ENCODE data around the gene DDAH1.

Gene DDAH1

GRCh38 chr1:85289207-85289847 is 175.6 kb downstream of the DDAH1 start:
- no peak for TF ChIP-seq Cebpa-rat (IDR thresholded peaks at IDR 0.05)
- no peak overlapping the region for H3K9ac ChIP-seq
- 0 out of 22 replicates have a peak, but pooled peaks cover 0 to 5% (median 0%) of the 10 kb centered on the region in 11 experiments for H3K27me3 ChIP-seq
- peaks cover 0 to 10% (median 8%) of the 10 kb centered on the region in 11 experiments; a peak in 19 of 22 replicates for H3K9me3 ChIP-seq (replicated peaks in 1 of 11)
- H3K4me2 ChIP-seq: peak overlapping the region; percentile 13 to 76 (median 64)
- H3K4me1 ChIP-seq: peaks cover 14 to 26% (median 19%) of the 10 kb centered on the region in 10 experiments
- H3K27ac ChIP-seq: no peak overlapping the region
- H4K20me1 ChIP-seq: no peaks in the 10 kb centered on the region
- H3K36me3 ChIP-seq: no peaks in the 10 kb centered on the region
- H3K4me3 ChIP-seq: no peak overlapping the region

- TF ChIP-seq Cebpa-rat (IDR thresholded peaks at IDR 0.05): no peak
- no peaks in the 10 kb centered on the region for H3K27me3 ChIP-seq
- H3K9me3 ChIP-seq (replicated peaks in 1 of 11): peaks cover 0 to 30% (median 14%) of the 10 kb centered on the region in 11 experiments; a peak in 19 of 22 replicates
- H3K4me1 ChIP-seq: peaks cover under 1 to 8% (median 5%) of the 10 kb centered on the region in 10 experiments; a peak in 19 of 20 replicates
- no peak overlapping the region for H3K4me2 ChIP-seq
- no peaks in the 10 kb centered on the region for H3K36me3 ChIP-seq
- H3K27ac ChIP-seq: no peak overlapping the region
- no peak overlapping the region for H3K4me3 ChIP-seq
- no peaks in the 10 kb centered on the region for H4K20me1 ChIP-seq
- H3K9ac ChIP-seq: no peak overlapping the region
Measured at GRCh38 chr1:85284202-85284601, 180.8 kb downstream of the DDAH1 start.

GRCh38 chr1:85283475-85284199 is 181.3 kb downstream of the DDAH1 start:
- Histone ChIP-seq H4K20me1 (no peaks in the 10 kb centered on the region), H3K36me3 (no peaks in the 10 kb centered on the region), H3K4me1 (peaks cover 0 to 13% (median 9%) of the 10 kb centered on the region in 10 experiments; a peak in 12 of 20 replicates), H3K4me3 (no peak overlapping the region), H3K27ac (no peak overlapping the region), H3K4me2 (peak overlapping the region in 4 of 11 experiments; percentile 9 to 28 (median 18); a peak in 1 of 22 replicates), H3K9ac (no peak overlapping the region), H3K9me3 (replicated peaks in 1 of 11) (peaks cover 0 to 32% (median 14%) of the 10 kb centered on the region in 11 experiments; a peak in 19 of 22 replicates), H3K27me3 (no peaks in the 10 kb centered on the region)
- TF ChIP-seq Cebpa-rat (IDR thresholded peaks at IDR 0.05): no peak

GRCh38 chr1:85282424-85282823 is 182.5 kb downstream of the DDAH1 start:
- TF ChIP-seq Cebpa-rat (IDR thresholded peaks at IDR 0.05): no peak
- no peaks in the 10 kb centered on the region for H3K36me3 ChIP-seq
- no peaks in the 10 kb centered on the region for H3K27me3 ChIP-seq
- H3K27ac ChIP-seq: no peak overlapping the region
- no peaks in the 10 kb centered on the region for H4K20me1 ChIP-seq
- peaks cover 0 to 32% (median 14%) of the 10 kb centered on the region in 11 experiments; a peak in 19 of 22 replicates for H3K9me3 ChIP-seq (replicated peaks in 1 of 11)
- no peak overlapping the region for H3K4me2 ChIP-seq
- peaks cover 0 to 25% (median 15%) of the 10 kb centered on the region in 10 experiments; a peak in 16 of 20 replicates for H3K4me1 ChIP-seq
- H3K9ac ChIP-seq: no peak overlapping the region
- no peak overlapping the region for H3K4me3 ChIP-seq

- Histone ChIP-seq H3K4me3 (no peak overlapping the region), H3K27ac (no peak overlapping the region), H3K9me3 (replicated peaks in 1 of 11) (peaks cover 0 to 32% (median 14%) of the 10 kb centered on the region in 11 experiments; a peak in 19 of 22 replicates), H3K4me2 (no peak overlapping the region), H3K36me3 (no peaks in the 10 kb centered on the region), H4K20me1 (peaks cover 0 to 3% (median 0%) of the 10 kb centered on the region in 11 experiments; a peak in 5 of 22 replicates), H3K9ac (no peak overlapping the region), H3K4me1 (peaks cover 7 to 31% (median 22%) of the 10 kb centered on the region in 10 experiments), H3K27me3 (no peaks in the 10 kb centered on the region)
- no peak for TF ChIP-seq Cebpa-rat (IDR thresholded peaks at IDR 0.05)
Measured at GRCh38 chr1:85280636-85281035, 184.3 kb downstream of the DDAH1 start.

- TF ChIP-seq Cebpa-rat (IDR thresholded peaks at IDR 0.05): no peak
- Histone ChIP-seq H3K36me3 (0 out of 22 replicates have a peak, but pooled peaks cover 0 to under 1% (median 0%) of the 10 kb centered on the region in 11 experiments), H3K4me2 (peak overlapping the region in 7 of 11 experiments; percentile 36 to 76 (median 52); a peak in 14 of 22 replicates), H3K9me3 (replicated peaks in 1 of 11) (peaks cover 0 to 25% (median 8%) of the 10 kb centered on the region in 11 experiments; a peak in 18 of 22 replicates), H3K9ac (peak overlapping the region in 1 of 11 experiments; percentile 31; a peak in 1 of 22 replicates), H3K4me1 (peaks cover 18 to 38% (median 31%) of the 10 kb centered on the region in 10 experiments), H3K27ac (peak overlapping the region in 9 of 11 experiments; percentile 3 to 92 (median 50); a peak in 13 of 22 replicates), H3K4me3 (peak overlapping the region in 1 of 10 experiments; percentile 12; a peak in 1 of 20 replicates), H4K20me1 (peaks cover 0 to 13% (median 6%) of the 10 kb centered on the region in 11 experiments; a peak in 11 of 22 replicates), H3K27me3 (no peaks in the 10 kb centered on the region)
Measured at GRCh38 chr1:85279458-85280080, 185.4 kb downstream of the DDAH1 start.

GRCh38 chr1:85278853-85279314 is 186.1 kb downstream of the DDAH1 start:
- Histone ChIP-seq H3K9ac (peak overlapping the region in 1 of 11 experiments; percentile 31; a peak in 1 of 22 replicates), H3K27ac (peak overlapping the region in 9 of 11 experiments; percentile 3 to 92 (median 50); a peak in 14 of 22 replicates)

GRCh38 chr1:85277802-85278201 is 187.2 kb downstream of the DDAH1 start:
- Histone ChIP-seq H3K4me2 (peak overlapping the region in 6 of 11 experiments; percentile 67 to 85 (median 73); a peak in 6 of 22 replicates), H3K9ac (no peak overlapping the region), H3K4me1 (peaks cover 22 to 56% (median 40%) of the 10 kb centered on the region in 10 experiments), H4K20me1 (peaks cover 6 to 31% (median 23%) of the 10 kb centered on the region in 11 experiments; a peak in 16 of 22 replicates), H3K27me3 (no peaks in the 10 kb centered on the region), H3K9me3 (replicated peaks in 1 of 11) (peaks cover 0 to 12% (median 0%) of the 10 kb centered on the region in 11 experiments; a peak in 3 of 22 replicates), H3K27ac (peak overlapping the region in 4 of 11 experiments; percentile 87 to 96 (median 92); a peak in 6 of 22 replicates), H3K36me3 (peaks cover 3 to 18% (median 12%) of the 10 kb centered on the region in 11 experiments; a peak in 20 of 22 replicates), H3K4me3 (no peak overlapping the region)
- TF ChIP-seq Cebpa-rat (IDR thresholded peaks at IDR 0.05): no peak

More at GRCh38 chr1:85278853-85279314, 186.1 kb downstream of the DDAH1 start:
- Histone ChIP-seq H3K4me1 (peaks cover 24 to 45% (median 38%) of the 10 kb centered on the region in 10 experiments), H3K9me3 (replicated peaks in 1 of 11) (peaks cover 0 to 18% (median 2%) of the 10 kb centered on the region in 11 experiments; a peak in 12 of 22 replicates), H3K4me3 (peak overlapping the region in 1 of 10 experiments; percentile 12; a peak in 1 of 20 replicates), H3K4me2 (peak overlapping the region in 7 of 11 experiments; percentile 36 to 76 (median 52); a peak in 14 of 22 replicates), H3K27me3 (no peaks in the 10 kb centered on the region), H4K20me1 (peaks cover 0 to 20% (median 13%) of the 10 kb centered on the region in 11 experiments; a peak in 15 of 22 replicates), H3K36me3 (peaks cover 0 to 7% (median 3%) of the 10 kb centered on the region in 11 experiments; a peak in 6 of 22 replicates)
- no peak for TF ChIP-seq Cebpa-rat (IDR thresholded peaks at IDR 0.05)

All from BLaER1 treated with 17β-estradiol and CSF1 and Interleukin-3, amounts not matched to agents 10 nM and 100 nM (cell line).